IMR-90 (cell line): ENCODE data around the gene POFUT2. TPM values are rescaled to one million over a fixed set of nuclear protein-coding genes. Genes with fewer than 3 reads are reported as not detected.

ENCODE experiments used
- ATAC-seq: fragments of 200-7000 bp; cut with Tn5 transposase; 2 replicates; pipeline ENCODE4 v1.9.1; 2020; ENCODE audit warnings: low read depth, mild to moderate bottlenecking, moderate library complexity
- BruUV-seq: library from RNA; stranded (reverse); fragments of 400-500 nt; replicated peaks from 2 replicates; lab custom pipeline; 2021; lab: Mats Ljungman, UMichigan
- CTCF ChIA-PET: fragments of 300-600 bp; formaldehyde crosslinking; extraction: SDS; loops from one replicate; lab custom pipeline; 2021; ENCODE audit warnings: antibody characterized with exemption; lab: Yijun Ruan, JAX
- POLR2A ChIA-PET: fragments of 300-600 bp; sonication (Branson Sonifier 250); formaldehyde crosslinking; loops from one replicate; lab custom pipeline; 2022; ENCODE audit warnings: antibody characterized with exemption; ENCODE audit not compliant: unreplicated experiment; lab: Charles Lee
- DNase-seq: peaks from one replicate; pipeline ENCODE4 v3.0.0; 2013
- H2AFZ ChIP-seq: replicated peaks from 2 replicates; pipeline ENCODE3; 2013; ENCODE audit warnings: low read length, mild to moderate bottlenecking; ENCODE audit not compliant: poor library complexity
- H2AK5ac ChIP-seq: 2 replicates; pipeline ENCODE4 v1.6.1; 2013; ENCODE audit warnings: low read depth, low read length, inconsistent platforms
- H2AK9ac ChIP-seq: replicated peaks from 2 replicates; pipeline ENCODE3; 2013; ENCODE audit warnings: mild to moderate bottlenecking, low read depth, low read length, moderate library complexity; ENCODE audit not compliant: poor library complexity
- H2BK120ac ChIP-seq: 2 replicates; pipeline ENCODE4 v1.6.1; 2013; ENCODE audit warnings: low read depth, low read length, inconsistent platforms
- H2BK15ac ChIP-seq: 3 replicates; pipeline ENCODE4 v1.6.1; 2013; ENCODE audit warnings: low read depth, low read length, inconsistent platforms
- H2BK20ac ChIP-seq: 2 replicates; pipeline ENCODE4 v1.6.1; 2013; ENCODE audit warnings: low read depth, mild to moderate bottlenecking, inconsistent platforms, low read length, moderate library complexity
- H2BK5ac ChIP-seq: 2 replicates; pipeline ENCODE4 v1.6.1; 2013; ENCODE audit warnings: mild to moderate bottlenecking, low read depth, low read length, inconsistent platforms; ENCODE audit not compliant: poor library complexity, severe bottlenecking
- H3K14ac ChIP-seq: replicated peaks from 2 replicates; pipeline ENCODE4 v1.6.1; 2013; ENCODE audit warnings: low read depth, low read length, inconsistent platforms
- H3K18ac ChIP-seq: 2 replicates; pipeline ENCODE4 v1.6.1; 2013; ENCODE audit warnings: low read depth, low read length, control low read depth
- H3K23ac ChIP-seq: 2 replicates; pipeline ENCODE4 v1.6.1; 2013; ENCODE audit warnings: low read depth, low read length, inconsistent platforms
- H3K27ac ChIP-seq: 2 replicates; pipeline ENCODE4 v1.5.1; 2013; ENCODE audit warnings: mild to moderate bottlenecking, control low read depth, low read length; ENCODE audit not compliant: insufficient read depth
- H3K27me3 ChIP-seq: 2 replicates; pipeline ENCODE4 v1.6.1; 2013; ENCODE audit warnings: low read length; ENCODE audit not compliant: control insufficient read depth, insufficient read depth
- H3K36me3 ChIP-seq: 2 replicates; pipeline ENCODE4 v1.6.1; 2013; ENCODE audit warnings: low read length, mixed read lengths; ENCODE audit not compliant: control insufficient read depth, insufficient read depth
- H3K4ac ChIP-seq: 2 replicates; pipeline ENCODE4 v1.6.1; 2013; ENCODE audit warnings: low read depth, low read length, inconsistent platforms
- H3K4me1 ChIP-seq: 2 replicates; pipeline ENCODE4 v1.6.1; 2013; ENCODE audit warnings: low read length, mixed read lengths; ENCODE audit not compliant: control insufficient read depth, insufficient read depth
- H3K4me2 ChIP-seq: 2 replicates; pipeline ENCODE4 v1.6.1; 2013; ENCODE audit warnings: low read depth, mild to moderate bottlenecking, control low read depth, low read length, moderate library complexity
- H3K4me3 ChIP-seq: 2 replicates; pipeline ENCODE4 v1.5.1; 2013; ENCODE audit warnings: low read depth, mild to moderate bottlenecking, control low read depth, low read length, moderate library complexity; ENCODE audit not compliant: insufficient read depth
- H3K56ac ChIP-seq: 2 replicates; pipeline ENCODE4 v1.6.1; 2013; ENCODE audit warnings: low read length, inconsistent platforms; ENCODE audit not compliant: insufficient read depth; ENCODE audit errors: extremely low read depth
- H3K79me1 ChIP-seq, 2 experiments: 2 replicates each; pipeline ENCODE4 v1.6.1; 2013; ENCODE audit warnings: low read length in 2 of 2, inconsistent platforms in 1 of 2, low read depth in 1 of 2
- H3K9ac ChIP-seq: 2 replicates; pipeline ENCODE4 v1.6.1; 2013; ENCODE audit warnings: low read depth, low read length, control low read depth
- H3K9me1 ChIP-seq: 2 replicates; pipeline ENCODE4 v1.6.1; 2013; ENCODE audit warnings: low read length, inconsistent platforms; ENCODE audit not compliant: insufficient read depth
- H3K9me3 ChIP-seq: 2 replicates; pipeline ENCODE4 v1.6.1; 2013; ENCODE audit warnings: low read length; ENCODE audit not compliant: control insufficient read depth, insufficient read depth
- H4K20me1 ChIP-seq: 2 replicates; pipeline ENCODE4 v1.6.1; 2013; ENCODE audit warnings: low read length, inconsistent platforms; ENCODE audit not compliant: insufficient read depth
- H4K5ac ChIP-seq: 2 replicates; pipeline ENCODE4 v1.6.1; 2013; ENCODE audit warnings: mild to moderate bottlenecking, low read depth, low read length, control low read depth
- H4K8ac ChIP-seq, 2 experiments: 2 replicates each; pipeline ENCODE4 v1.6.1; 2013; ENCODE audit warnings: low read depth in 2 of 2, low read length in 2 of 2, control low read depth in 1 of 2, inconsistent platforms in 1 of 2
- H4K91ac ChIP-seq: 2 replicates; pipeline ENCODE4 v1.6.1; 2013; ENCODE audit warnings: low read depth, low read length, inconsistent platforms; ENCODE audit not compliant: insufficient read depth
- BHLHE40 ChIP-seq: fragments of 150-350 bp; IDR thresholded peaks from 2 replicates; pipeline ENCODE4 v1.6.1; 2016; ENCODE audit warnings: mild to moderate bottlenecking, low read depth, low read length
- CEBPB ChIP-seq: IDR thresholded peaks from 2 replicates; pipeline ENCODE4 v1.6.1; 2012; ENCODE audit warnings: low read depth, low read length, improper control_type of control experiment
- CHD1 ChIP-seq: IDR thresholded peaks from 2 replicates; pipeline ENCODE4 v1.6.1; 2012; ENCODE audit warnings: low read depth, low read length, improper control_type of control experiment
- MXI1 ChIP-seq: IDR thresholded peaks from 2 replicates; pipeline ENCODE4 v1.6.1; 2012; ENCODE audit warnings: low read depth, mild to moderate bottlenecking, low read length, moderate library complexity, borderline replicate concordance
- POLR2A ChIP-seq: IDR thresholded peaks from 2 replicates; pipeline ENCODE4 v1.6.1; 2012; ENCODE audit warnings: mild to moderate bottlenecking, low read depth, low read length
- RCOR1 ChIP-seq: IDR thresholded peaks from 2 replicates; pipeline ENCODE4 v1.6.1; 2012; ENCODE audit warnings: mild to moderate bottlenecking, low read length, improper control_type of control experiment; ENCODE audit not compliant: insufficient replicate concordance
- WGBS, 2 experiments: methylation state at CpG; one replicate each; pipeline versions ENCODE4 v1.1.5 to v1.1.7; 2013; ENCODE audit warnings: missing lambda C conversion rate in 2 of 2; ENCODE audit not compliant: insufficient read length in 1 of 2; ENCODE audit errors: extremely low coverage in 2 of 2; 5-methylcytosine and 5-hydroxymethylcytosine counted together
- dilution Hi-C: fragments of 300-500 bp; cut with HindIII; formaldehyde crosslinking; loops from one replicate; pipeline ENCODE4 v1.14.3; 2018; ENCODE audit warnings: low sequenced_read_pairs; ENCODE audit not compliant: unreplicated experiment
- in situ Hi-C: fragments of 300-500 bp; cut with MboI; formaldehyde crosslinking; loops from 3 replicates; pipeline ENCODE4 v1.14.3; 2019; ENCODE audit warnings: low sequenced_read_pairs, inconsistent platforms, mixed read lengths
- intact Hi-C: fragments of 100-400 bp; cut with micrococcal nuclease; formaldehyde crosslinking; loops from 2 replicates; pipeline ENCODE4 v1.10.0; 2022
- polyA plus RNA-seq, 3 experiments: library from polyadenylated mRNA; depleted of rRNA; stranded (reverse); fragments of >200 nt; gene quantifications; 2 replicates each; pipeline ENCODE4 v1.2.3, GENCODE V29; 2012; ENCODE audit warnings: low replicate concordance in 1 of 3
- total RNA-seq: library from RNA; depleted of rRNA; stranded (reverse); fragments of >200 nt; gene quantifications from 2 replicates; pipeline ENCODE4 v1.2.3, GENCODE V29; 2012
- TF ChIP-seq, protein P1 (sequence below): fragments of 150-350 bp; IDR thresholded peaks from 2 replicates; pipeline ENCODE4 v1.6.1; 2016; ENCODE audit warnings: low read depth, mild to moderate bottlenecking, low read length, moderate library complexity, borderline replicate concordance

POFUT2 gene
- total and polyA plus RNA-seq, 2 of the 4 experiments (the other 2 are of a cell fraction) = 18.8 to 59.3 TPM

DNA sequence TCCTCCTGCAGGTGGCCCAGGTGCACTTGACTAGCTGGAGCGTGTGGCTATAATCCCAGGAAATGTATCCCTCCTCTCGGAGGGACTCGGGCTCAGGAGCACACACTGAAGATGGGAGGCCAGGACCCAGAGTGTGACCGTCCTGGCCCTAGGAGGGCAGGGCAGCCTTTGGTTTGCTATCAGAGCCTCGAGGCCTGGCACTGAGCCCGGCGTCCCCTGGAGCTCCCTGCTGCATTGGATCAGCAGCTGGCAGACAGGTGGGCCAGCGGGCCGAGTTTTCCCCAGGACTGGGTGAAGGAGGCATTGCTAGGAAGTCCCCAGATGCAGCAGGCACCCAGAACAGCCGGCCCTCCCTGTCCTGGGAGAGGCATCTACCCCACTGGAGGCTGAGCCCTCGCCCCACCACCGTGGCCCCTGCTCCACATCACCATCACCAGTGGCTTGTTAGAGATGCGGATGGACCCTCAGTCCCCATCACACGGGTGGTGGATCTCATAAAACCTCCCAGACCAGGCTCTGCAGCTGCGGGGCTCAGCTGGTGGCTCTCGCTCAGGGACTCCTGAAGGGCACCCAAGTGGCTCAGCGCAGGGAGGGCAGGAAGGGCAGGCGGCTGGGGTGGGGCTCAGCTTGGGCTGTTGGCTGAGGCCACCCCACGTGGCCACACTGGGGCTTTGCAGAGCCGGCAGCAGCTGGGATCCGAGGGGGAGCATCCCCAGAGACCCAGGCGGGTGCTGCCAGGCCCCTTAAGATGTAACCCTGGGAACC is 32.7 kb upstream of the POFUT2 start:
- H3K4me1 ChIP-seq = peaks cover 41% of the 10 kb centered on the region
- intact Hi-C loops (no loop called here), in situ Hi-C loops (loop anchor here (10.0 kb wide), 1 partner anchor 64 kb away; no protein-coding TSS in a partner anchor), dilution Hi-C loops (no loop called here)
- H3K4me3 ChIP-seq = no peak overlapping the region
- H2AFZ ChIP-seq = no peak overlapping the region
- TF ChIP-seq MXI1 (no peak), BHLHE40 (no peak), POLR2A (0 out of 2 replicates have a peak, but pooled peaks have one; percentile 12), CEBPB (no peak), RCOR1 (no peak), CHD1 (no peak)
- TF ChIP-seq, protein P1, sequence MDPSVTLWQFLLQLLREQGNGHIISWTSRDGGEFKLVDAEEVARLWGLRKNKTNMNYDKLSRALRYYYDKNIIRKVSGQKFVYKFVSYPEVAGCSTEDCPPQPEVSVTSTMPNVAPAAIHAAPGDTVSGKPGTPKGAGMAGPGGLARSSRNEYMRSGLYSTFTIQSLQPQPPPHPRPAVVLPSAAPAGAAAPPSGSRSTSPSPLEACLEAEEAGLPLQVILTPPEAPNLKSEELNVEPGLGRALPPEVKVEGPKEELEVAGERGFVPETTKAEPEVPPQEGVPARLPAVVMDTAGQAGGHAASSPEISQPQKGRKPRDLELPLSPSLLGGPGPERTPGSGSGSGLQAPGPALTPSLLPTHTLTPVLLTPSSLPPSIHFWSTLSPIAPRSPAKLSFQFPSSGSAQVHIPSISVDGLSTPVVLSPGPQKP = no peak
- peak overlapping the region in 1 of 2 experiments; percentile 39; a peak in 2 of 4 replicates for H4K8ac ChIP-seq
- H4K5ac ChIP-seq = no peak overlapping the region
- no peak overlapping the region for H3K27ac ChIP-seq
- H3K9ac ChIP-seq = no peak overlapping the region
- H2AK9ac ChIP-seq = peak overlapping the region; percentile 15
- no peak overlapping the region; the same call in 1 of the 2 replicates for H3K23ac ChIP-seq
- H4K20me1 ChIP-seq = no peaks in the 10 kb centered on the region; the same call in 1 of the 2 replicates
- no peaks in the 10 kb centered on the region for H3K36me3 ChIP-seq
- ChIA-PET CTCF (interaction anchor here (0.5 kb wide), 1 partner anchor 114 kb away, joined by 3 read pairs; no protein-coding TSS in a partner anchor), POLR2A (no interaction called here)
- H3K79me1 ChIP-seq = peaks cover 0 to 10% of the 10 kb centered on the region in 2 experiments; a peak in 2 of 4 replicates
- peak overlapping the region; percentile 64; the same call in 1 of the 2 replicates for H3K14ac ChIP-seq
- 89% methylated on average over 7 of the region's 22 CpGs; no CpG with 5 or more reads in 1 of the 2 experiments for WGBS, 2 experiments
- peak overlapping the region; percentile 67; the same call in 1 of the 2 replicates for H2BK20ac ChIP-seq
- H2BK120ac ChIP-seq = peak overlapping the region; percentile 99
- peak overlapping the region; percentile 63 for H4K91ac ChIP-seq
- peak overlapping the region; percentile 89 for H2AK5ac ChIP-seq
- H3K9me3 ChIP-seq = no peaks in the 10 kb centered on the region
- peaks cover 22% of the 10 kb centered on the region for H3K9me1 ChIP-seq
- no peak overlapping the region for H3K56ac ChIP-seq
- H2BK15ac ChIP-seq = peak overlapping the region; percentile 63; the same call in 1 of the 3 replicates
- no peak overlapping the region for H2BK5ac ChIP-seq
- no peak overlapping the region for H3K18ac ChIP-seq
- ATAC-seq (no peak), DNase-seq (no peak)
- no peaks in the 10 kb centered on the region for H3K27me3 ChIP-seq
- H3K4ac ChIP-seq = peak overlapping the region; percentile 55
- no peak overlapping the region for H3K4me2 ChIP-seq
- no TSS peak for BruUV-seq
